Measurements from ENCODE around the gene UBR4.

UBR4 gene

DNA sequence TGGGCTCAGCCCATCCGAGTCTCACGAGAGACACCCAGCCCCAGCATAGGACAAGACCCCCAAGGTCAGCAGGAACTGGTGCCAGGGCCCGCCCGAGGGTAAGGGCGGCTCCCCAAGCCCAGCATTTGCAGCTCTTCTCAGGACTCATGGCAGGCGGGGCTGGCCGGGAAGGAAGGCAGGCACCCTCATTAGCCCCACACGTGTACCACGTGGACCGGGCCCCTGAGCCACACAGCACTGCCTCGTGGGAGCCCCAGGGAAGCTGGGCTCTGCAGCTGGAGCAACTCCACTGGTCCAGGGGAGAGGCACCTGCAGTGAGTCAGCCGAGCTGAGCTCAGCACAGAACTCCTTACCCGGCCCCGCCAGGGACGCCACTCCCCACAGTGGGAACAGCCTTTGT, 155.8 kb downstream of the UBR4 start:
- DNase-seq, result no peak
- in situ Hi-C loops (cut with HindIII; ENCODE audit: low pct_ligation_motif_present, low sequenced_read_pairs), result no loop called here
- TF ChIP-seq, protein P1, sequence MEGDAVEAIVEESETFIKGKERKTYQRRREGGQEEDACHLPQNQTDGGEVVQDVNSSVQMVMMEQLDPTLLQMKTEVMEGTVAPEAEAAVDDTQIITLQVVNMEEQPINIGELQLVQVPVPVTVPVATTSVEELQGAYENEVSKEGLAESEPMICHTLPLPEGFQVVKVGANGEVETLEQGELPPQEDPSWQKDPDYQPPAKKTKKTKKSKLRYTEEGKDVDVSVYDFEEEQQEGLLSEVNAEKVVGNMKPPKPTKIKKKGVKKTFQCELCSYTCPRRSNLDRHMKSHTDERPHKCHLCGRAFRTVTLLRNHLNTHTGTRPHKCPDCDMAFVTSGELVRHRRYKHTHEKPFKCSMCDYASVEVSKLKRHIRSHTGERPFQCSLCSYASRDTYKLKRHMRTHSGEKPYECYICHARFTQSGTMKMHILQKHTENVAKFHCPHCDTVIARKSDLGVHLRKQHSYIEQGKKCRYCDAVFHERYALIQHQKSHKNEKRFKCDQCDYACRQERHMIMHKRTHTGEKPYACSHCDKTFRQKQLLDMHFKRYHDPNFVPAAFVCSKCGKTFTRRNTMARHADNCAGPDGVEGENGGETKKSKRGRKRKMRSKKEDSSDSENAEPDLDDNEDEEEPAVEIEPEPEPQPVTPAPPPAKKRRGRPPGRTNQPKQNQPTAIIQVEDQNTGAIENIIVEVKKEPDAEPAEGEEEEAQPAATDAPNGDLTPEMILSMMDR (IDR thresholded peaks at IDR 0.05; ENCODE audit: low read depth, low read length, missing control alignments), result no peak
- peaks cover 5% of the 10 kb centered on the region for H3K27me3 ChIP-seq (replicated peaks)
- H3K4me3 ChIP-seq (ENCODE audit: low read depth, low read length), result no peak overlapping the region
- no peak overlapping the region for H3K27ac ChIP-seq
- H3K36me3 ChIP-seq (replicated peaks), result no peaks in the 10 kb centered on the region

DNA sequence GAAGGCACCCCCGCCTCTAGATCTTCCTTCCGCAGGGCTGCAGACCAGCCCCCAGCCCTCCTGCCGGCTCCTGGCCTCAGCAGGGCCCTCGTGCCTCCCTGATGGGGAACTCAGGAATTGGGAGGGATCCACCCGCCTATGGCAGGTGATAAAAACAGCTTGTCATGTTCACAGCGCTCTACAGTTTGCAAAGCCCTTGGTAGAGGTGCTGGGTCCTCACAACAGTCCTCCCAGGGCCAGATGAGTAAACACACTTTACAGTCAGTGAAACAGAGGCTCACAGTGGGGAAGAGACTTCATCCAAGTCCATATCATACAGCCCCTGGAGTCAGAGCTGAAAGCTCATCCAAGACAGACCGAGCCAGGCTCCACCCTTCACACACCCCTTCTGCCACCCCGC, 156.6 kb downstream of the UBR4 start:
- in situ Hi-C loops (cut with HindIII; ENCODE audit: low pct_ligation_motif_present, low sequenced_read_pairs), result no loop called here
- TF ChIP-seq, protein P1 (IDR thresholded peaks at IDR 0.05; ENCODE audit: low read depth, low read length, missing control alignments), result no peak
- Histone ChIP-seq H3K27ac (no peak overlapping the region), H3K36me3 (replicated peaks) (no peaks in the 10 kb centered on the region), H3K27me3 (replicated peaks) (peaks cover 5% of the 10 kb centered on the region), H3K4me3 (ENCODE audit: low read depth, low read length) (no peak overlapping the region)
- DNase-seq, result no peak

DNA sequence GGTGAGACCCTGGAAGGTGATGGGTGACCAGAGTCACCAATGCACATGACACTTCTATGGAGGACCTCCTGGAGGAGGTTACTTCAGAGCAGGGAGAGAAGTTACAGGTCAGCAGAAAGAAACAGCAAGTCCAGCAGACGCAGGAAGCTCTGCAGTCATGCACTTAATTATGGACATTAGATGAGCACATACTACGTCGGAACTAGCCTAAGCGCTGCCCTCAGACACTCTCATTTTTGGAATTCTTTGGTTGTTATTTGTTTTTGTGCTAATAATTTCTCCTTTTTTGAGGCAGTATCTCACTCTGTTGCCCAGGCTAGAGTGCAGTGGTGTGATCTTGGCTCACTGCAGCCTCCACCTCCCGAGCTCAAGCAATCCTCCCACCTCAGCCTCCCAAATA, 160.3 kb downstream of the UBR4 start:
- no peak overlapping the region for H3K4me3 ChIP-seq (ENCODE audit: low read depth, low read length)
- no peaks in the 10 kb centered on the region for H3K36me3 ChIP-seq (replicated peaks)
- H3K27me3 ChIP-seq (replicated peaks), result no peaks in the 10 kb centered on the region
- TF ChIP-seq, protein P1 (IDR thresholded peaks at IDR 0.05; ENCODE audit: low read depth, low read length, missing control alignments), result no peak
- H3K27ac ChIP-seq, result no peak overlapping the region
- in situ Hi-C loops (cut with HindIII; ENCODE audit: low pct_ligation_motif_present, low sequenced_read_pairs), result no loop called here
- DNase-seq, result peak; percentile 20

DNA sequence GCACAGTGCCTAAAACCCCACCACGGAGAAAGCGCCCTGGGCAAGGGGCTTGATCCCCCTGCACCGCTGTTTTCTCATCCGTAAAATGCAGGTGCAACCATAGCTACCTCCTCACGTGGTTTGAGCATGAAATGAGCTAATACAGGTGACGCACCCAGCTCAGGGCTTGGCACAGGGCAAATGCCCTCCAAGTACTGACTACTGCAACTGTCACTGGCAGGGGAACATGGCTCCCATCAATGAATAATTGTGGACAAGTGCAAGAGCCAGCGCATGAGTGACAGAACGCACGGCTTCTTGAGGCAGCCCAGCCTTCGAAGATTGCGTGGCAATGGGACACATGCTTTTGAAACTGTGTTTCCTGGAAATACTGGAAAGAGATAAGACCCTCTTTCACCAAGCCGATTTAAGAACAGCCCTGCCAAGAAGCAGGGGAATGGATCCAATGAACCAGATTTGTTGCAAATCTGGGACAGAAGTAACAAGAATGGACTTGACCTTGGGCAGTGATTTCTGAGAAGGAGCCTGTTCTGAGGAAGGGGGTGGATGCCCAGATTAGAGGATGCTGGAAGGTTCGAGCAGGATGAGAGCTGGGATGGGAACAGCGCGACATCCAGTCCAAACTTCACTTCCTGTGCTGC, 160.8 kb downstream of the UBR4 start:
- no peak overlapping the region for H3K27ac ChIP-seq
- in situ Hi-C loops (cut with HindIII; ENCODE audit: low pct_ligation_motif_present, low sequenced_read_pairs), result no loop called here
- TF ChIP-seq, protein P1 (IDR thresholded peaks at IDR 0.05; ENCODE audit: low read depth, low read length, missing control alignments), result no peak
- no peak overlapping the region for H3K4me3 ChIP-seq (ENCODE audit: low read depth, low read length)
- no peak for DNase-seq
- H3K36me3 ChIP-seq (replicated peaks), result no peaks in the 10 kb centered on the region
- no peaks in the 10 kb centered on the region for H3K27me3 ChIP-seq (replicated peaks)

DNA sequence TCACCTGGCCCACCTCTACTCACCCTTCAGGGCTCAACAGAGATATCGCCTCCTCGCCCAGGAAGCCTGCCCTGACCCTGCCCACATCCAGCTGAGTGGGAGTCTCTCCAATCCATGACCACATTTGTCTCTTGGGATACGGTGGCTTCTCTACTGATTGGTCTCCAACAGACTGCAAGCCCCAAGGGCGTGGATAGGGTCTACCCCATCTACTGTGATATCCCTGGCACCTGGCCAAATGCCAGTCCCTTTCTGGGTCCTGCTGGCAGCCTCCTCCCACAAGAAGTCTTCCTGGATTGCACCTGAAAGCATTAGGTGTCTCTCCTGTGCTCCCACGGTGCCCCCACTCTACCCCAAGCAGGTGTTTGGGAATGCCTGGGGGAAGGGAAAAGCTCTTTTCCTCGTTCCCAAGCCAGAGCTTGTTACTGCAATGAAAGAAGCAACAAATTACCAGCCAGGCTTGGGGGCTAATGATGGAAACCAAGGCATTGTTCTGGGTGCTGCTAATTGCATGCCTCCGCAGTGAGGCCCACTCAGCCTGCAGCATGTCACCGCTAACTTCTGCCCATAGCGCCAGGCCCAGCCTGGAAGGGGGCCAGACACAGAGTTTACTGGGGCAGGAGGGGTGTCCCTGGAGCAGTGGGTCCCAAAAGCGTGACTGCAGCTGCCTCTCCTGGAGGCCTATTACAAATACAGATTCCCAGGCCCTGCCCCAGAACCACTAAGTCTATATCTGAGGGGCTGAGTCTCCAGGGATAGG, 162.9 kb downstream of the UBR4 start:
- Histone ChIP-seq H3K27ac (no peak overlapping the region), H3K4me3 (ENCODE audit: low read depth, low read length) (no peak overlapping the region), H3K36me3 (replicated peaks) (no peaks in the 10 kb centered on the region), H3K27me3 (replicated peaks) (no peaks in the 10 kb centered on the region)
- TF ChIP-seq, protein P1 (IDR thresholded peaks at IDR 0.05; ENCODE audit: low read depth, low read length, missing control alignments), result no peak
- in situ Hi-C loops (cut with HindIII; ENCODE audit: low pct_ligation_motif_present, low sequenced_read_pairs), result no loop called here
- no peak for DNase-seq

Data from brain microvascular endothelial cell (primary cell).